ENCODE measurements around the gene TMEM243.
"Not testable (repeated sequence)": the region's sequence is repeated elsewhere in the genome, so short reads cannot be mapped to it uniquely, and the experiment has no call there.

Gene TMEM243

GRCh38 chr7:87210506-87210905, 9.0 kb downstream of the TMEM243 start:
- no peak for DNase-seq

- no peak for DNase-seq
These were observed 10.1 kb downstream of the TMEM243 start for GRCh38 chr7:87209295-87209924.

- DNase-seq: no peak
These were observed 13.2 kb downstream of the TMEM243 start for GRCh38 chr7:87206361-87206760.

GRCh38 chr7:87205701-87206100, 13.8 kb downstream of the TMEM243 start:
- not testable (repeated sequence) for DNase-seq

GRCh38 chr7:87204933-87205332, 14.6 kb downstream of the TMEM243 start:
- no peak for DNase-seq

GRCh38 chr7:87203929-87204328, 15.6 kb downstream of the TMEM243 start:
- not testable (repeated sequence) for DNase-seq

GRCh38 chr7:87202705-87203104, 16.8 kb downstream of the TMEM243 start:
- DNase-seq: no peak

GRCh38 chr7:87202208-87202607, 17.3 kb downstream of the TMEM243 start:
- no peak for DNase-seq

GRCh38 chr7:87199700-87200450, 19.7 kb downstream of the TMEM243 start:
- DNase-seq: no peak

- DNase-seq: no peak
These were observed 20.3 kb downstream of the TMEM243 start for GRCh38 chr7:87199241-87199640.

GRCh38 chr7:87193912-87194311, 25.6 kb downstream of the TMEM243 start:
- DNase-seq: no peak

GRCh38 chr7:87192784-87193487, 26.6 kb downstream of the TMEM243 start:
- no peak for DNase-seq

- DNase-seq: no peak
These were observed 28.7 kb downstream of the TMEM243 start for GRCh38 chr7:87190783-87191182.

- DNase-seq: no peak
These were observed 30.6 kb downstream of the TMEM243 start for GRCh38 chr7:87188930-87189329.

GRCh38 chr7:87187120-87187519, 32.4 kb downstream of the TMEM243 start:
- no peak for DNase-seq

GRCh38 chr7:87179180-87179579, 40.4 kb downstream of the TMEM243 start:
- no peak for DNase-seq

- DNase-seq: no peak
These were observed 41.2 kb downstream of the TMEM243 start for GRCh38 chr7:87178320-87178719.

- no peak for DNase-seq
These were observed 46.1 kb downstream of the TMEM243 start for GRCh38 chr7:87173471-87173870.

- no peak for DNase-seq
These were observed 48.1 kb downstream of the TMEM243 start for GRCh38 chr7:87171282-87171934.

- DNase-seq: no peak
These were observed 48.7 kb downstream of the TMEM243 start for GRCh38 chr7:87170828-87171227.

- DNase-seq: no peak
These were observed 55.1 kb downstream of the TMEM243 start for GRCh38 chr7:87164433-87164832.

GRCh38 chr7:87159538-87159937, 60.0 kb downstream of the TMEM243 start:
- no peak for DNase-seq

- no peak for DNase-seq
These were observed 62.8 kb downstream of the TMEM243 start for GRCh38 chr7:87156709-87157108.

All from stimulated activated CD4-positive, alpha-beta T cell treated with anti-CD3 and anti-CD28 coated beads, Interleukin-12 subunit alpha, Interleukin-12 subunit beta, amount 100 ng/mL, for 4 hours (primary cell).